DND-41 (cell line): ENCODE data around the gene INTS7.

Experiments used
- ATAC-seq: fragments of 200-7000 bp; cut with Tn5 transposase; 3 replicates; pipeline ENCODE4 v1.9.1; 2021; ENCODE audit warnings: low read depth; ENCODE audit not compliant: insufficient read depth
- DNase-seq: peaks from one replicate; pipeline ENCODE4 v3.0.0-alpha.2; 2020
- H2AFZ ChIP-seq: 2 replicates; pipeline ENCODE4 v1.6.0; 2012; ENCODE audit warnings: low read depth, low read length
- H3K27ac ChIP-seq: 2 replicates; pipeline ENCODE4 v1.5.1; 2012; ENCODE audit warnings: low read length, inconsistent platforms
- H3K27me3 ChIP-seq: fragments of 200-600 bp; sonication (generic); 2 replicates; pipeline ENCODE4 v1.6.0; 2012; ENCODE audit warnings: low read length, mild to moderate bottlenecking, inconsistent platforms; ENCODE audit not compliant: insufficient read depth, poor library complexity
- H3K36me3 ChIP-seq: 2 replicates; pipeline ENCODE4 v1.5.1; 2012; ENCODE audit warnings: low read length, inconsistent platforms; ENCODE audit not compliant: insufficient read depth
- H3K4me1 ChIP-seq: 2 replicates; pipeline ENCODE4 v1.5.1; 2012; ENCODE audit warnings: mild to moderate bottlenecking, low read length; ENCODE audit not compliant: insufficient read depth
- H3K4me2 ChIP-seq: 2 replicates; pipeline ENCODE4 v1.6.0; 2012; ENCODE audit warnings: mild to moderate bottlenecking, moderate library complexity, low read length, inconsistent platforms; ENCODE audit not compliant: insufficient read depth
- H3K4me3 ChIP-seq, 2 experiments: fragments of 200-600 bp in 1 of 2; shearing (Covaris generic) in 1 of 2; 2 replicates each; pipeline ENCODE4 v1.5.1; 2012 to 2016; ENCODE audit warnings: inconsistent platforms in 2 of 2, low read length in 2 of 2, mild to moderate bottlenecking in 2 of 2, low read depth in 1 of 2, moderate library complexity in 1 of 2
- H3K79me2 ChIP-seq: 2 replicates; pipeline ENCODE4 v1.6.0; 2012; ENCODE audit warnings: low read length, inconsistent platforms; ENCODE audit not compliant: insufficient read depth
- H3K9ac ChIP-seq: 2 replicates; pipeline ENCODE4 v1.6.0; 2012; ENCODE audit warnings: low read depth, mild to moderate bottlenecking, inconsistent platforms, low read length, moderate library complexity
- H3K9me3 ChIP-seq: 2 replicates; pipeline ENCODE4 v1.5.1; 2012; ENCODE audit warnings: low read length, moderate library complexity, mild to moderate bottlenecking, inconsistent platforms; ENCODE audit not compliant: insufficient read depth, severe bottlenecking
- H4K20me1 ChIP-seq: 2 replicates; pipeline ENCODE4 v1.6.0; 2012; ENCODE audit warnings: low read length; ENCODE audit not compliant: insufficient read depth
- EZH2 ChIP-seq: IDR thresholded peaks from 3 replicates; pipeline ENCODE4 v1.6.1; 2012; ENCODE audit warnings: borderline replicate concordance, low read depth, mild to moderate bottlenecking, moderate library complexity, low read length, inconsistent platforms; ENCODE audit not compliant: severe bottlenecking
- TF ChIP-seq, protein P1 (sequence below): IDR thresholded peaks from 2 replicates; pipeline ENCODE4 v1.5.1; 2012; ENCODE audit warnings: borderline replicate concordance, low read length, moderate library complexity, mild to moderate bottlenecking; ENCODE audit not compliant: poor library complexity, severe bottlenecking; ENCODE audit errors: extremely low read depth

Gene INTS7

DNA sequence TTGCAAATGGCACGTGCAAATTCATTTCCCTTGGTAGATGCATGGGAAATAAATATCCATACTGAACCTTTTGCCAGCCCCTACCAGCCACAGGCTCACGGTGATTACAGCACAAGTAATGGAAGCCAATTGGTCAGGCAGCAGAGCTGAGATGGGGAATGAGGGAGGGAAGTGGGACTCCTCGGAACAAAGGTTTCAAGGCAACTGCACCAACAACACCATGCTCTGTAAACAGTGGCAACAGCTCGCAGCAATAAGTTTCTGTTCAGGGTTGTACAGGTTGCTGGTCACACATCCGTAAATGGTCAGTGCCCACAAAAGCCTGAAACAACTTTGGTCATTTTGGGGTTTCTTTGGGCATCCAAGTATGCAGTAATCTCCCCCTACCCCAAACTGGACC lies 142.1 kb downstream of the INTS7 start:
- Histone ChIP-seq H3K4me3 (no peak overlapping the region), H3K9ac (no peak overlapping the region), H3K4me1 (no peaks in the 10 kb centered on the region), H3K27ac (no peak overlapping the region), H3K79me2 (no peaks in the 10 kb centered on the region), H3K9me3 (no peaks in the 10 kb centered on the region), H3K36me3 (no peaks in the 10 kb centered on the region), H3K4me2 (no peak overlapping the region), H3K27me3 (peaks cover 2% of the 10 kb centered on the region), H4K20me1 (no peaks in the 10 kb centered on the region), H2AFZ (no peak overlapping the region)
- no peak for DNase-seq
- TF ChIP-seq, protein P1, sequence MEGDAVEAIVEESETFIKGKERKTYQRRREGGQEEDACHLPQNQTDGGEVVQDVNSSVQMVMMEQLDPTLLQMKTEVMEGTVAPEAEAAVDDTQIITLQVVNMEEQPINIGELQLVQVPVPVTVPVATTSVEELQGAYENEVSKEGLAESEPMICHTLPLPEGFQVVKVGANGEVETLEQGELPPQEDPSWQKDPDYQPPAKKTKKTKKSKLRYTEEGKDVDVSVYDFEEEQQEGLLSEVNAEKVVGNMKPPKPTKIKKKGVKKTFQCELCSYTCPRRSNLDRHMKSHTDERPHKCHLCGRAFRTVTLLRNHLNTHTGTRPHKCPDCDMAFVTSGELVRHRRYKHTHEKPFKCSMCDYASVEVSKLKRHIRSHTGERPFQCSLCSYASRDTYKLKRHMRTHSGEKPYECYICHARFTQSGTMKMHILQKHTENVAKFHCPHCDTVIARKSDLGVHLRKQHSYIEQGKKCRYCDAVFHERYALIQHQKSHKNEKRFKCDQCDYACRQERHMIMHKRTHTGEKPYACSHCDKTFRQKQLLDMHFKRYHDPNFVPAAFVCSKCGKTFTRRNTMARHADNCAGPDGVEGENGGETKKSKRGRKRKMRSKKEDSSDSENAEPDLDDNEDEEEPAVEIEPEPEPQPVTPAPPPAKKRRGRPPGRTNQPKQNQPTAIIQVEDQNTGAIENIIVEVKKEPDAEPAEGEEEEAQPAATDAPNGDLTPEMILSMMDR: no peak
- no peak for TF ChIP-seq EZH2
- ATAC-seq: no peak

DNA sequence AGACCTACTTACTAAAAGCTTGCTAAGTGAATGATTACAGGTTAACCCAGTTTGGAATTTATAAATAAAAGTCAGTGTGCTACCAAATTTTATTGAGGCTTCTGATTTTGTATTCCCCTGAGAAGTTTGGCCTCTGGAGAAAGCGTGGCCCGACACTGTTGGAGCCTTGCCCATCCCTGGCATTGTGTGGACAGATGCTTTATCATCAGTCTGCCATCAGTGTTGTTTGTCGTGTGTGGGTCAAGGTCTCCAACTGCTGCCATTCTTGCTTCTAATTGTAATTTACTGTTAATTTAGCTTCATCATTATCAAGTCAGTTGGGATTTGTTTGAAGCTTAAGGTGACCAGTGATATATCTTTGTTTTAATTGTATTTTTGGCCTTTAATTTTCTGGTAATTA lies 142.8 kb downstream of the INTS7 start:
- DNase-seq (no peak), ATAC-seq (no peak)
- H3K36me3 ChIP-seq: no peaks in the 10 kb centered on the region
- H3K79me2 ChIP-seq: no peaks in the 10 kb centered on the region
- peaks cover 2% of the 10 kb centered on the region for H3K27me3 ChIP-seq
- H4K20me1 ChIP-seq: no peaks in the 10 kb centered on the region
- no peak for TF ChIP-seq EZH2
- TF ChIP-seq, protein P1: no peak
- no peak overlapping the region for H2AFZ ChIP-seq
- H3K4me2 ChIP-seq: no peak overlapping the region
- no peaks in the 10 kb centered on the region for H3K4me1 ChIP-seq
- H3K9ac ChIP-seq: no peak overlapping the region
- no peaks in the 10 kb centered on the region for H3K9me3 ChIP-seq
- H3K27ac ChIP-seq: no peak overlapping the region
- H3K4me3 ChIP-seq: no peak overlapping the region

DNA sequence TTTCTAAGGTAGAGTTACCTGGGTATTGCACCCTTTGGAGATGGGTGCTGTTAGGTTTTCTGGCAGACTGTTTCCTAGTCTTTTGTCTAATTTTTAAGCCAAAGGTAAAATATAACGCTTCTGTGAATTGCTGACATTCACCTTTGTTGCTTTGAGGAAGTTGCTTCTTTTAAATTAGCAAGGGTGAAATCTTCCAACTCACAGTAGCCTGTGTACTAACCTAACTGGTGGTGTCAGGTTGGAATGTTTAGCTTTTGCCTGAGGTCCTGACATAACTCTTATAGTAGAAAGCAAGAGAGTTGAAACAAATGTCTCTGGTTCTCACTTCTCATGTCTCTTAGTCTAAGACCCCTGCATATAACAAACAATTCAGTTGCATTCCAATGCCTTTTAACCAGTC lies 143.6 kb downstream of the INTS7 start:
- peaks cover 2% of the 10 kb centered on the region for H3K27me3 ChIP-seq
- no peak overlapping the region for H2AFZ ChIP-seq
- no peaks in the 10 kb centered on the region for H3K9me3 ChIP-seq
- DNase-seq (no peak), ATAC-seq (no peak)
- H3K9ac ChIP-seq: no peak overlapping the region
- no peak overlapping the region for H3K4me2 ChIP-seq
- H3K79me2 ChIP-seq: no peaks in the 10 kb centered on the region
- H4K20me1 ChIP-seq: no peaks in the 10 kb centered on the region
- no peaks in the 10 kb centered on the region for H3K4me1 ChIP-seq
- no peaks in the 10 kb centered on the region for H3K36me3 ChIP-seq
- TF ChIP-seq, protein P1: no peak
- no peak for TF ChIP-seq EZH2
- no peak overlapping the region for H3K27ac ChIP-seq
- no peak overlapping the region for H3K4me3 ChIP-seq
